ENCODE measurements around the gene ATP9A.
"Not testable (repeated sequence)": the region's sequence is repeated elsewhere in the genome, so short reads cannot be mapped to it uniquely, and the experiment has no call there.

ATP9A gene

GRCh38 chr20:51772236-51772635 lies 4.0 kb upstream of the ATP9A start:
- no peak overlapping the region for H3K27ac ChIP-seq
- TF ChIP-seq CTCF (IDR thresholded peaks at IDR 0.05): no peak
- no peak overlapping the region for H3K4me3 ChIP-seq
- no peak for DNase-seq (ENCODE audit: low spot score)

GRCh38 chr20:51769976-51770615 lies 1.9 kb upstream of the ATP9A start:
- no peak for TF ChIP-seq CTCF (IDR thresholded peaks at IDR 0.05)
- no peak for DNase-seq (ENCODE audit: low spot score)
- no peak overlapping the region for H3K4me3 ChIP-seq
- no peak overlapping the region for H3K27ac ChIP-seq

GRCh38 chr20:51768759-51769517 lies 748 bp upstream of the ATP9A start:
- no peak for DNase-seq (ENCODE audit: low spot score)
- Histone ChIP-seq H3K27ac (peak overlapping the region in 1 of 2 donors; percentile 80), H3K4me3 (peak overlapping the region; percentile 91)
- TF ChIP-seq CTCF (IDR thresholded peaks at IDR 0.05): no peak

- Histone ChIP-seq H3K27ac (peak overlapping the region; percentile 66 to 80), H3K4me3 (peak overlapping the region; percentile 91)
- DNase-seq (ENCODE audit: low spot score): no peak
- no peak for TF ChIP-seq CTCF (IDR thresholded peaks at IDR 0.05)
These were observed 960 bp downstream of the ATP9A start for GRCh38 chr20:51766994-51767866.

- DNase-seq (ENCODE audit: low spot score); H3K4me3 ChIP-seq; H3K27ac ChIP-seq: not testable (repeated sequence)
These were observed 2.8 kb downstream of the ATP9A start for GRCh38 chr20:51765381-51765780.

GRCh38 chr20:51763965-51764602 lies 4.1 kb downstream of the ATP9A start:
- H3K4me3 ChIP-seq: no peak overlapping the region
- DNase-seq (ENCODE audit: low spot score): no peak
- no peak for TF ChIP-seq CTCF (IDR thresholded peaks at IDR 0.05)
- no peak overlapping the region for H3K27ac ChIP-seq

Measured in coronary artery (tissue), 2 donors.